Measurements from ENCODE around the gene PEX14.

PEX14 gene

GRCh38 chr1:10591010-10591409 lies 116.3 kb downstream of the PEX14 start:
- Histone ChIP-seq H4K8ac (ENCODE audit: low read length) (no peak overlapping the region), H3K4me2 (ENCODE audit: low read length, poor library complexity, severe bottlenecking) (no peak overlapping the region), H3K4me1 (ENCODE audit: control insufficient read depth, insufficient read depth, low read depth, low read length) (no peaks in the 10 kb centered on the region), H2BK12ac (ENCODE audit: low read length in 2 of 2) (no peak overlapping the region), H3K18ac (ENCODE audit: low read depth in 1 of 2, low read length in 2 of 2) (no peak overlapping the region), H2BK120ac (ENCODE audit: low read depth, low read length) (no peak overlapping the region), H3K23ac (ENCODE audit: low read length in 2 of 2) (no peak overlapping the region), H3K27me3 (ENCODE audit: control insufficient read depth in 1 of 2, insufficient read depth in 1 of 2, low read length in 2 of 2) (no peaks in the 10 kb centered on the region), H2BK15ac (ENCODE audit: low read depth, poor library complexity, severe bottlenecking) (no peak overlapping the region), H3K36me3 (ENCODE audit: control insufficient read depth in 1 of 2, insufficient read depth in 2 of 2, low read depth in 1 of 2, low read length in 2 of 2) (no peaks in the 10 kb centered on the region), H3K79me1 (replicated peaks; ENCODE audit: low read length, poor library complexity, severe bottlenecking) (peaks cover 22% of the 10 kb centered on the region), H3K9ac (ENCODE audit: low read length) (no peak overlapping the region), H3K14ac (ENCODE audit: low read length in 2 of 2) (no peak overlapping the region), H3K4me3 (ENCODE audit: insufficient read depth in 1 of 2, low read depth in 1 of 2, low read length in 2 of 2) (no peak overlapping the region), H2AFZ (ENCODE audit: low read depth, low read length) (no peak overlapping the region), H3K4ac (ENCODE audit: low read depth in 1 of 2, low read length in 2 of 2) (no peak overlapping the region), H3K27ac (ENCODE audit: low read length, poor library complexity, severe bottlenecking) (no peak overlapping the region), H2BK5ac (ENCODE audit: low read depth, low read length, poor library complexity, severe bottlenecking) (no peak overlapping the region), H3K9me3 (ENCODE audit: control insufficient read depth, low read length) (no peaks in the 10 kb centered on the region), H2AK5ac (ENCODE audit: low read length, severe bottlenecking) (no peak overlapping the region), H4K91ac (ENCODE audit: low read length) (no peak overlapping the region)
- peak; percentile 14 for DNase-seq
- WGBS: 83% methylated on average over 3 of the region's 4 CpGs

GRCh38 chr1:10592373-10592772 lies 117.6 kb downstream of the PEX14 start:
- no peak overlapping the region for H4K8ac ChIP-seq (ENCODE audit: low read length)
- no peaks in the 10 kb centered on the region for H3K9me3 ChIP-seq (ENCODE audit: control insufficient read depth, low read length)
- DNase-seq: no peak
- H3K14ac ChIP-seq (ENCODE audit: low read length in 2 of 2): no peak overlapping the region
- 83% methylated on average over 4 of the region's 5 CpGs for WGBS
- H3K4ac ChIP-seq (ENCODE audit: low read depth in 1 of 2, low read length in 2 of 2): no peak overlapping the region
- H4K91ac ChIP-seq (ENCODE audit: low read length): no peak overlapping the region
- no peak overlapping the region for H3K18ac ChIP-seq (ENCODE audit: low read depth in 1 of 2, low read length in 2 of 2)
- H3K27me3 ChIP-seq (ENCODE audit: control insufficient read depth in 1 of 2, insufficient read depth in 1 of 2, low read length in 2 of 2): no peaks in the 10 kb centered on the region
- H3K4me1 ChIP-seq (ENCODE audit: control insufficient read depth, insufficient read depth, low read depth, low read length): peaks cover under 1% of the 10 kb centered on the region
- no peak overlapping the region for H2AK5ac ChIP-seq (ENCODE audit: low read length, severe bottlenecking)
- H2BK12ac ChIP-seq (ENCODE audit: low read length in 2 of 2): no peak overlapping the region
- H3K27ac ChIP-seq (ENCODE audit: low read length, poor library complexity, severe bottlenecking): no peak overlapping the region
- peaks cover 25% of the 10 kb centered on the region for H3K79me1 ChIP-seq (replicated peaks; ENCODE audit: low read length, poor library complexity, severe bottlenecking)
- H2BK120ac ChIP-seq (ENCODE audit: low read depth, low read length): no peak overlapping the region
- no peak overlapping the region for H2BK15ac ChIP-seq (ENCODE audit: low read depth, poor library complexity, severe bottlenecking)
- no peak overlapping the region for H3K23ac ChIP-seq (ENCODE audit: low read length in 2 of 2)
- H3K36me3 ChIP-seq (ENCODE audit: control insufficient read depth in 1 of 2, insufficient read depth in 2 of 2, low read depth in 1 of 2, low read length in 2 of 2): no peaks in the 10 kb centered on the region
- no peak overlapping the region for H2BK5ac ChIP-seq (ENCODE audit: low read depth, low read length, poor library complexity, severe bottlenecking)
- H3K4me3 ChIP-seq (ENCODE audit: insufficient read depth in 1 of 2, low read depth in 1 of 2, low read length in 2 of 2): no peak overlapping the region
- H2AFZ ChIP-seq (ENCODE audit: low read depth, low read length): no peak overlapping the region
- no peak overlapping the region for H3K9ac ChIP-seq (ENCODE audit: low read length)
- no peak overlapping the region for H3K4me2 ChIP-seq (ENCODE audit: low read length, poor library complexity, severe bottlenecking)

GRCh38 chr1:10593750-10594149 lies 119.0 kb downstream of the PEX14 start:
- Histone ChIP-seq H2BK120ac (ENCODE audit: low read depth, low read length) (no peak overlapping the region), H4K91ac (ENCODE audit: low read length) (no peak overlapping the region), H3K36me3 (ENCODE audit: control insufficient read depth in 1 of 2, insufficient read depth in 2 of 2, low read depth in 1 of 2, low read length in 2 of 2) (no peaks in the 10 kb centered on the region), H2BK5ac (ENCODE audit: low read depth, low read length, poor library complexity, severe bottlenecking) (no peak overlapping the region), H3K27ac (ENCODE audit: low read length, poor library complexity, severe bottlenecking) (no peak overlapping the region), H4K8ac (ENCODE audit: low read length) (no peak overlapping the region), H2AFZ (ENCODE audit: low read depth, low read length) (no peak overlapping the region), H3K23ac (ENCODE audit: low read length in 2 of 2) (no peak overlapping the region), H3K9me3 (ENCODE audit: control insufficient read depth, low read length) (no peaks in the 10 kb centered on the region), H3K9ac (ENCODE audit: low read length) (no peak overlapping the region), H3K27me3 (ENCODE audit: control insufficient read depth in 1 of 2, insufficient read depth in 1 of 2, low read length in 2 of 2) (no peaks in the 10 kb centered on the region), H3K79me1 (replicated peaks; ENCODE audit: low read length, poor library complexity, severe bottlenecking) (peaks cover 25% of the 10 kb centered on the region), H3K18ac (ENCODE audit: low read depth in 1 of 2, low read length in 2 of 2) (no peak overlapping the region), H2BK12ac (ENCODE audit: low read length in 2 of 2) (no peak overlapping the region), H3K14ac (ENCODE audit: low read length in 2 of 2) (no peak overlapping the region), H3K4ac (ENCODE audit: low read depth in 1 of 2, low read length in 2 of 2) (no peak overlapping the region), H2AK5ac (ENCODE audit: low read length, severe bottlenecking) (no peak overlapping the region), H3K4me1 (ENCODE audit: control insufficient read depth, insufficient read depth, low read depth, low read length) (peaks cover 10% of the 10 kb centered on the region), H2BK15ac (ENCODE audit: low read depth, poor library complexity, severe bottlenecking) (no peak overlapping the region), H3K4me3 (ENCODE audit: insufficient read depth in 1 of 2, low read depth in 1 of 2, low read length in 2 of 2) (no peak overlapping the region), H3K4me2 (ENCODE audit: low read length, poor library complexity, severe bottlenecking) (no peak overlapping the region)
- 94% methylated on average over 8 of the region's 11 CpGs for WGBS
- DNase-seq: no peak

GRCh38 chr1:10594595-10595223 lies 120.0 kb downstream of the PEX14 start:
- H3K4me1 ChIP-seq (ENCODE audit: control insufficient read depth, insufficient read depth, low read depth, low read length): peaks cover 15% of the 10 kb centered on the region
- no peak overlapping the region for H3K4ac ChIP-seq (ENCODE audit: low read depth in 1 of 2, low read length in 2 of 2)
- 80% methylated on average over 9 of the region's 9 CpGs for WGBS
- no peak overlapping the region for H2BK120ac ChIP-seq (ENCODE audit: low read depth, low read length)
- H3K79me1 ChIP-seq (replicated peaks; ENCODE audit: low read length, poor library complexity, severe bottlenecking): peaks cover 23% of the 10 kb centered on the region
- H3K9ac ChIP-seq (ENCODE audit: low read length): no peak overlapping the region
- DNase-seq: no peak
- no peak overlapping the region for H2BK5ac ChIP-seq (ENCODE audit: low read depth, low read length, poor library complexity, severe bottlenecking)
- no peak overlapping the region for H2BK12ac ChIP-seq (ENCODE audit: low read length in 2 of 2)
- H3K27me3 ChIP-seq (ENCODE audit: control insufficient read depth in 1 of 2, insufficient read depth in 1 of 2, low read length in 2 of 2): no peaks in the 10 kb centered on the region
- H3K9me3 ChIP-seq (ENCODE audit: control insufficient read depth, low read length): no peaks in the 10 kb centered on the region
- H2BK15ac ChIP-seq (ENCODE audit: low read depth, poor library complexity, severe bottlenecking): no peak overlapping the region
- H3K4me2 ChIP-seq (ENCODE audit: low read length, poor library complexity, severe bottlenecking): no peak overlapping the region
- H2AK5ac ChIP-seq (ENCODE audit: low read length, severe bottlenecking): no peak overlapping the region
- no peak overlapping the region for H3K4me3 ChIP-seq (ENCODE audit: insufficient read depth in 1 of 2, low read depth in 1 of 2, low read length in 2 of 2)
- no peak overlapping the region for H3K14ac ChIP-seq (ENCODE audit: low read length in 2 of 2)
- H4K91ac ChIP-seq (ENCODE audit: low read length): no peak overlapping the region
- no peaks in the 10 kb centered on the region for H3K36me3 ChIP-seq (ENCODE audit: control insufficient read depth in 1 of 2, insufficient read depth in 2 of 2, low read depth in 1 of 2, low read length in 2 of 2)
- no peak overlapping the region for H3K23ac ChIP-seq (ENCODE audit: low read length in 2 of 2)
- H4K8ac ChIP-seq (ENCODE audit: low read length): no peak overlapping the region
- H2AFZ ChIP-seq (ENCODE audit: low read depth, low read length): no peak overlapping the region
- no peak overlapping the region for H3K18ac ChIP-seq (ENCODE audit: low read depth in 1 of 2, low read length in 2 of 2)
- no peak overlapping the region for H3K27ac ChIP-seq (ENCODE audit: low read length, poor library complexity, severe bottlenecking)

Measured in mesenchymal stem cell (in vitro differentiated cells and primary cell).